Measurements from ENCODE around the gene NLRP10.

NLRP10 gene

GRCh38 chr11:7977232-7977917 lies 12.1 kb upstream of the NLRP10 start:
- TF ChIP-seq BCL6B (tag by site-specific recombination; IDR thresholded peaks at IDR 0.05): no peak
- TF ChIP-seq ZBTB44 (tag by site-specific recombination; IDR thresholded peaks at IDR 0.05): 0 out of 2 replicates have a peak, but pooled peaks have one; percentile 25
- Histone ChIP-seq H3K4me1 (ENCODE audit: control insufficient read depth, insufficient read depth, low read length) (no peaks in the 10 kb centered on the region), H3K27ac (ENCODE audit: extremely low read depth, low read depth, low read length) (no peak overlapping the region), H3K9me3 (ENCODE audit: control insufficient read depth, insufficient read depth, low read depth, low read length) (no peaks in the 10 kb centered on the region), H3K36me3 (ENCODE audit: control insufficient read depth in 2 of 2, insufficient read depth in 1 of 2, low read length in 2 of 2) (no peaks in the 10 kb centered on the region), H3K4me3 (ENCODE audit: low read depth, low read length) (no peak overlapping the region)
- ChIA-PET CTCF (interaction anchor here (0.6 to 5.2 kb wide), 6 partner anchors 9 to 1440 kb away, joined by 3 to 36 read pairs (median 4); partner anchors contain the start of gene EIF3F), POLR2A (interaction anchor here (2.3 kb wide), 1 partner anchor 10 kb away, joined by 5 read pairs; the partner anchor contains the start of gene EIF3F)

- TF ChIP-seq REPIN1 (tag by site-specific recombination; IDR thresholded peaks at IDR 0.05; ENCODE audit: low read depth) (no peak), ZNF707 (tag by site-specific recombination; IDR thresholded peaks at IDR 0.05) (no peak), ZNF26 (tag by site-specific recombination; IDR thresholded peaks at IDR 0.05) (no peak), ZNF544 (tag by site-specific recombination; IDR thresholded peaks at IDR 0.05) (no peak), GLI2 (tag by site-specific recombination; IDR thresholded peaks at IDR 0.05; ENCODE audit: borderline replicate concordance, low read depth) (no peak), ZNF660 (tag by site-specific recombination; IDR thresholded peaks at IDR 0.05) (no peak), KLF9 (tag by site-specific recombination; IDR thresholded peaks at IDR 0.05; ENCODE audit: low read depth) (no peak), ZNF354C (tag by site-specific recombination; IDR thresholded peaks at IDR 0.05; ENCODE audit: borderline replicate concordance, low read depth) (no peak), ZNF133 (tag by site-specific recombination; IDR thresholded peaks at IDR 0.05) (no peak), MEIS1 (CRISPR knock-in tag; IDR thresholded peaks at IDR 0.05; ENCODE audit: borderline replicate concordance) (no peak), ZBTB48 (tag by site-specific recombination; IDR thresholded peaks at IDR 0.05) (no peak), ZNF2 (tag by site-specific recombination; IDR thresholded peaks at IDR 0.05) (no peak)
- H3K4me3 ChIP-seq (ENCODE audit: low read depth, low read length): no peak overlapping the region
- no peaks in the 10 kb centered on the region for H3K9me3 ChIP-seq (ENCODE audit: control insufficient read depth, insufficient read depth, low read depth, low read length)
- POLR2A ChIA-PET: interaction anchor here (1.2 kb wide), 1 partner anchor 12 kb away, joined by 5 read pairs; the partner anchor contains the start of gene EIF3F
- CTCF ChIA-PET: interaction anchor here (0.6 to 5.2 kb wide), 2 partner anchors 12 to 1304 kb away, joined by 3 to 36 read pairs; partner anchors contain the start of gene EIF3F
- no peaks in the 10 kb centered on the region for H3K36me3 ChIP-seq (ENCODE audit: control insufficient read depth in 2 of 2, insufficient read depth in 1 of 2, low read length in 2 of 2)
- H3K4me1 ChIP-seq (ENCODE audit: control insufficient read depth, insufficient read depth, low read length): no peaks in the 10 kb centered on the region
- H3K27ac ChIP-seq (ENCODE audit: extremely low read depth, low read depth, low read length): no peak overlapping the region
Measured at GRCh38 chr11:7974668-7975067, 9.4 kb upstream of the NLRP10 start.

- CTCF ChIA-PET: no interaction called here
Measured at GRCh38 chr11:7973011-7973410, 7.8 kb upstream of the NLRP10 start.

More at GRCh38 chr11:7973011-7973410, 7.8 kb upstream of the NLRP10 start:
- no peaks in the 10 kb centered on the region for H3K36me3 ChIP-seq (ENCODE audit: control insufficient read depth in 2 of 2, insufficient read depth in 1 of 2, low read length in 2 of 2)
- POLR2A ChIA-PET: no interaction called here
- H3K27ac ChIP-seq (ENCODE audit: extremely low read depth, low read depth, low read length): no peak overlapping the region
- no peak overlapping the region for H3K4me3 ChIP-seq (ENCODE audit: low read depth, low read length)
- H3K9me3 ChIP-seq (ENCODE audit: control insufficient read depth, insufficient read depth, low read depth, low read length): no peaks in the 10 kb centered on the region
- TF ChIP-seq ZNF16 (tag by site-specific recombination; IDR thresholded peaks at IDR 0.05; ENCODE audit: low read depth): no peak
- TF ChIP-seq ZNF416 (tag by site-specific recombination; IDR thresholded peaks at IDR 0.05): no peak
- no peak for TF ChIP-seq KLF16 (tag by site-specific recombination; IDR thresholded peaks at IDR 0.05)
- TF ChIP-seq ZNF121 (tag by site-specific recombination; IDR thresholded peaks at IDR 0.05): no peak
- TF ChIP-seq ZNF184 (tag by site-specific recombination; IDR thresholded peaks at IDR 0.05): no peak
- no peak for TF ChIP-seq ZBTB48 (tag by site-specific recombination; IDR thresholded peaks at IDR 0.05)
- no peak for TF ChIP-seq KLF7 (tag by site-specific recombination; IDR thresholded peaks at IDR 0.05; ENCODE audit: borderline replicate concordance)
- no peak for TF ChIP-seq SP2 (tag by site-specific recombination; IDR thresholded peaks at IDR 0.05)
- no peak for TF ChIP-seq ZNF555 (tag by site-specific recombination; conservative IDR thresholded peaks at IDR 0.05)
- TF ChIP-seq ZNF776 (tag by site-specific recombination; IDR thresholded peaks at IDR 0.05; ENCODE audit: borderline replicate concordance): no peak
- no peak for TF ChIP-seq ZNF214 (tag by site-specific recombination; IDR thresholded peaks at IDR 0.05; ENCODE audit: borderline replicate concordance)
- TF ChIP-seq ZNF529 (tag by site-specific recombination; IDR thresholded peaks at IDR 0.05; ENCODE audit: insufficient replicate concordance): no peak
- no peak for TF ChIP-seq ZNF707 (tag by site-specific recombination; IDR thresholded peaks at IDR 0.05)
- H3K4me1 ChIP-seq (ENCODE audit: control insufficient read depth, insufficient read depth, low read length): no peaks in the 10 kb centered on the region

Measured in HEK293 (cell line).